Femur (tissue), 1 donor: ENCODE measurements around the gene PGAP3.

Experiments used
- DNase-seq: peaks from one replicate; pipeline ENCODE4 v3.0.0-alpha.2; 2017

PGAP3 gene

GRCh38 chr17:39696731-39697130 is 8.9 kb upstream of the PGAP3 start:
- DNase-seq, result no peak

- DNase-seq, result no peak
Measured at GRCh38 chr17:39695089-39695474, 7.2 kb upstream of the PGAP3 start.

GRCh38 chr17:39694593-39694992 is 6.7 kb upstream of the PGAP3 start:
- DNase-seq, result no peak

GRCh38 chr17:39688945-39689344 is 1.1 kb upstream of the PGAP3 start:
- DNase-seq, result no peak

- no peak for DNase-seq
Measured at GRCh38 chr17:39688475-39688835, 598 bp upstream of the PGAP3 start.

GRCh38 chr17:39687101-39687545 is 734 bp downstream of the PGAP3 start:
- DNase-seq, result no peak

- DNase-seq, result peak; percentile 10
Measured at GRCh38 chr17:39684369-39685192, 3.3 kb downstream of the PGAP3 start.

GRCh38 chr17:39683295-39683939 is 4.4 kb downstream of the PGAP3 start:
- peak; percentile 8 for DNase-seq

GRCh38 chr17:39679521-39680192 is 8.2 kb downstream of the PGAP3 start:
- DNase-seq, result no peak

GRCh38 chr17:39678340-39679116 is 9.3 kb downstream of the PGAP3 start:
- no peak for DNase-seq

- DNase-seq, result peak; percentile 70
Measured at GRCh38 chr17:39677542-39678339, 10.1 kb downstream of the PGAP3 start.

- DNase-seq, result no peak
Measured at GRCh38 chr17:39677072-39677471, 10.8 kb downstream of the PGAP3 start.

GRCh38 chr17:39676198-39676819 is 11.5 kb downstream of the PGAP3 start:
- DNase-seq, result peak; percentile 49

GRCh38 chr17:39675390-39676082 is 12.3 kb downstream of the PGAP3 start:
- no peak for DNase-seq

- DNase-seq, result peak; percentile 51
Measured at GRCh38 chr17:39674702-39675389, 13.0 kb downstream of the PGAP3 start.

GRCh38 chr17:39674179-39674578 is 13.7 kb downstream of the PGAP3 start:
- no peak for DNase-seq

- DNase-seq, result no peak
Measured at GRCh38 chr17:39673335-39674081, 14.3 kb downstream of the PGAP3 start.

GRCh38 chr17:39672522-39673334 is 15.1 kb downstream of the PGAP3 start:
- DNase-seq, result no peak
